HL-60/S4 (cell line): ENCODE results near the gene NUP210L.
"Not testable (repeated sequence)": the region's sequence is repeated elsewhere in the genome, so short reads cannot be mapped to it uniquely, and the experiment has no call there.

Experiments used
- in situ Hi-C: fragments of 300-500 bp; cut with MboI; formaldehyde crosslinking; loops from 2 replicates; pipeline ENCODE4 v1.14.3; 2022; ENCODE audit warnings: low sequenced_read_pairs

The NUP210L gene

GRCh38 chr1:154100141-154100540 lies 54.7 kb downstream of the NUP210L start:
- in situ Hi-C loops, result not testable (repeated sequence)

- in situ Hi-C loops, result no loop called here
These were observed 57.0 kb downstream of the NUP210L start for GRCh38 chr1:154097873-154098272.

GRCh38 chr1:154095456-154096060 lies 59.3 kb downstream of the NUP210L start:
- in situ Hi-C loops, result no loop called here

DNA sequence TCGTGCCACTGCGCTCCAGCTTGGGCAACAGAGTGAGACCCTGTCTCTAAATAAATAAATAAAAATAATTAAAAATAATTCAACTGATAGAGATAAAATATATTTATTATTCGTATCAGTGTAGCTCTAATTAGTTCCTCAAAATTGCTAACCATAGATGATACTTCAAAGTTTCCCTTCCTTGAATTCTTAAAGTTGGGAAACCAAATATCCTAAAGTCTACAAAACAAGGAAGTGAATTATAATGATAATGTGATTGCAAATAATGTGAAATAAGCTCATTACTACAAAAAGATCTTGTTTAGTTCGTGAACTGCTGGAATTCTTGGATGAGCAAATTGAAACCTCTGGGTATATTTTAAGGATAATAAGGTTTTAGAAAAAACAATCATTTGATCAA lies 60.5 kb downstream of the NUP210L start:
- in situ Hi-C loops, result no loop called here

- in situ Hi-C loops, result no loop called here
These were observed 61.2 kb downstream of the NUP210L start for GRCh38 chr1:154093699-154094098.

- in situ Hi-C loops, result no loop called here
These were observed 63.2 kb downstream of the NUP210L start for GRCh38 chr1:154091706-154092105.

GRCh38 chr1:154087574-154087973 lies 67.3 kb downstream of the NUP210L start:
- in situ Hi-C loops, result no loop called here

GRCh38 chr1:154083057-154083456 lies 71.8 kb downstream of the NUP210L start:
- in situ Hi-C loops, result not testable (repeated sequence)

GRCh38 chr1:154081386-154082126 lies 73.3 kb downstream of the NUP210L start:
- in situ Hi-C loops, result no loop called here

DNA sequence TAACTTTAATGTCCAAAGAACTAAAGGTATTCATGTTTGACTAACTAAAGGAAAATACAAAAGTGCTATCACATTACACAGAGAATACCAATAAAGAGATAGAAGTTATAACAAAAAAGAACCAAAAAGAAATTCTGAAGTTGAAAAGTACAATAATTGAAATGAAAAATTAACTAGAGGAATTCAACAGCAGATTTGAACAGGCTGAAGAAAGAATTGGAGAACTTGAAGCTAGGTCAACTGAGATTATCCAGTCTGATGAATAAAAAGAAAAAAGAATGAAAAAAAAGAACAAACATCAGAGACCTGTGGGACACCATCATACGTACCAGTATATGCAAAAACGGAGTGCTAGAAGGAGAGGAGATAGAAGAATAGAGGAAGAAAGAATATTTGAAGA lies 78.5 kb downstream of the NUP210L start:
- in situ Hi-C loops, result no loop called here

DNA sequence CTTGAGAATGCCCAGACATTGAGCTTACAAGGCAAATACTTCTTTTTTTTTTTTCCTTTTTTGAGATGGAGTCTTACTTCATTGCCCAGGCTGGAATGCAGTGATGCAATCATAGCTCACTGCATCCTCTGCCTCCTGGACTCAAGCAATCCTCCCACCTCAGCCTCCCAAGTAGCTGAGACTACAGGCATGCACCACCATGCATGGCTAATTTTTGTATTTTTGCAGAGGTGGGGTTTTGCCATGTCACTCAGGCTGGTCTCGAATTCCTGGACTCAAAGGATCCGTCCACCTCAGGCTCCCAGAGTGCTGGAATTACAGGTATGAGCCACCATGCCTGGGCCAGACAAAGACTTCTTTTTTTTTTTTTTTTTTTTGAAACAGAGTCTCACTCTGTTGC lies 79.1 kb downstream of the NUP210L start:
- in situ Hi-C loops, result no loop called here

- in situ Hi-C loops, result no loop called here
These were observed 92.6 kb downstream of the NUP210L start for GRCh38 chr1:154062309-154062708.

DNA sequence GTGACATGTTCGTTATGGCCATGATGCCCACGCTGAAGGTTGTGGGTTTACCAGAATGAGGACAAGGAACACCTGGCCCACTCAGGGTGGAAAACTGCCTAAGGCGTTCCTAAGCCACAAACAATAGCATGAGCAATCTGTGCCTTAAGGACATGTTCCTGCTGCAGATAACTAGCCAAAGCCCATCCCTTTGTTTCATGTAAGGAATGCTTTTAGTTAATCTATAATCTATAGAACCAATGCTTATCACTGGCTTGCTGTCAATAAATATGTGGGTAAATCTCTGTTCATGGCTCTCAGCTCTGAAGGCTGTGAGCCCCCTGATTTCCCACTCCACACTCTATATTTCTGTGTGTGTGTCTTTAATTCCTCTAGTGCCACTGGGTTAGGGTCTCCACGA lies 107.4 kb downstream of the NUP210L start:
- in situ Hi-C loops, result not testable (repeated sequence)

DNA sequence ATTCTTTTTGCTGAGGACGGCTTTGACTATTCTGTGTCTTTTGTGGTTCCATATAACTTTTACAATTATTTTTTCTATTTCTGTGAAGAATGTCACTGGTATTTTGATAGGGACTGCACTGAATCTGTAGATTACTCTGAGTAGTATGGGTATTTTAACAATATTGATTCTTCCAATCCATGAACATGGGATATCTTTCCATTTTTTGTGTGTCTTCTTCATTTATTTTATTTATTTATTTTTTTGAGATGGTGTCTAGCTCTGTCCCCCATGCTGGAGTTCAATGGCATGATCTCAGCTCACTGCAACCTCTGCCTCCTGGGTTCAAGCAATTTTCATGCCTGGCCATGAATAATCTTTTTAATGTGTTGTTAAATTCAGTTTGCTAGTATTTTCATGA lies 121.2 kb downstream of the NUP210L start:
- in situ Hi-C loops, result not testable (repeated sequence)

DNA sequence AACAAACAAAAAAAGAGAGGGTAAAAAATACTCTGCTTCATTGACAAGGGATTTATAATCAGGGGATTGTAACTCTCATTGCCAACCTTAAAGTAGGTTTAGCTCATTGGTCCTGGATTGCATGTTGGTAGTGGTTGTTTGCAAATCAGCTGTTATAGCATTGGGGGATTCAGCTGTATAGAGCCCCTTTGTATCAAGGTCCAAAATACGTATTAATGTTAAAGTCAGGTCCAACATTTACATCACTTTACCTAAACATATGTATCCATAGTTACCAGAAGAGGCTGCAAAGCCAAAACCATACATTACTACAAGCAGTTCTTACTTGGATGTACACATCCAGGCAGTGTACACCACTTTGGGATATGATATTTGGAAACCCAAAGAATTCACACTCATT lies 134.9 kb downstream of the NUP210L start:
- in situ Hi-C loops, result no loop called here

DNA sequence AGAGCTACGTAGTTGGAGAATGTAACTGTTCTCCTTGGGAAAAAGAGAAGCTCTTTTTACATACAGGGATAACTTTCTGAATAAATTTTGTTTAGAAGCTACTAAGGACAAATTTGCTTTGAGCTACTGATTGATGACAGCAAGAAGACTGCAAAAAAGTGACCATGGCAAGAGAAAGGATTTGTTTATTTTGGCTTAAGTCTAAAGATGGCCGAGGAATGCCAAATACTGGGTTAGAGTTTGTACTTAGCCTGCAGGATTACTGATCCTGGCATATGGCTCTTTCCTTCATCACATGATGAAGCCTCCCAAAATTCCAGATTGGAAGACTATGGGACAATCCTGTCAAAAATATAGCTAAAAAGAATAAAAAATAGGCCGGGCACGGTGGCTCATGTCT lies 135.6 kb downstream of the NUP210L start:
- in situ Hi-C loops, result no loop called here

GRCh38 chr1:154014154-154014907 lies 140.5 kb downstream of the NUP210L start:
- in situ Hi-C loops, result no loop called here

DNA sequence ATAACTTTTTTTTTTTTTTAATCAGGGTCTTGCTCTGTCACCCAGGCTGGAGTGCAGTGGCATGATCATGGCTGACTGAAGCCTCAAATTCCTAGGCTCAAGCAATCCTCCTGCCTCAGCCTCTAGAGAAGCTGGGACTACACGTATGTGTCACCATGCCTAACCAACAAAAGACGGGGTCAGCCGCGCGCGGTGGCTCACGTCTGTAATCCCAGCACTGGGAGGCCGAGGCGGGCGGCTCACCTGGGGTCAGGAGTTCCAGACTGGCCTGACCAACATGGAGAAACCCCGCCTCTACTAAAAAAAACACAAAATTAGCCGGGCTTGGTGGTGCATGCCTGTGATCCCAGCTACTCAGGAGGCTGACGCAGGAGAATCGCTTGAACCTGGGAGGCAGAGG lies 142.3 kb downstream of the NUP210L start:
- in situ Hi-C loops, result not testable (repeated sequence)

DNA sequence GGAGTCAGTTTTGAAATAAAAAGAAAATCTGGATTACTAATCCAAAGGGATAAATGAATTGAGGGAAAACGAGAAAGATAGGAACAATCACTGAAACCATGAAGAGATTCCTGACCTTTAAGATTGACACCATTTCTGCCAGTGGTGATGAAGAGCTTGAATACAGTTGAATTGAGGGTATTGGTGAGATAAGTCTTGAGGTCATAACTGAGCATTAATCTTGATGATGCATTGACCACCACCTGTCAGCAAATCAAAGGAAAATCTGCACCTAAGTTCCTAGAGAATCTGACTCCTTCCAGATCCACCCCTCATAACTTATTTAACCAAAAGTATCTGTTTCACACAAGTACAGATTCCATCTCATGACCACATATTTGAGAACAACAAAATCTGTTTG lies 142.7 kb downstream of the NUP210L start:
- in situ Hi-C loops, result no loop called here

GRCh38 chr1:154006136-154006535 lies 148.7 kb downstream of the NUP210L start:
- in situ Hi-C loops, result no loop called here

DNA sequence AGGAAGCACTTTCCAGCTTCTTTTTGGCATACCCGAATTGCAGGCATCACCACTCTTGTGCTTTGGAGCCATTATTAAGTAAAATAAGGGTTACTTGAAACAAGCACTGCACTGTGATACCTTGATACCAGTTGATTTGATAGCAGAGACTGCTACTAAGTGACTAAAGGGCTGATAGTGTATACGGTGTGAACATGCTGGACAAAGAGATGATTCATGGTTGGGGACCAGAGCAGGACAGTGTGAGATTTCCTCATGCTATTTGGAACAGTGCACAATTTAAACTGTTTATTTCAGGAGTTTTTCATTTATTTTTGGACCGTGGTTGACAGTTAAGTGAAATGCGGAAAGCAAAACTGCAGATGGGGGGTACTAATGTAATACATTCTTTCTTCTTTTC lies 154.5 kb downstream of the NUP210L start:
- in situ Hi-C loops, result no loop called here

GRCh38 chr1:153996882-153997281 lies 158.0 kb downstream of the NUP210L start:
- in situ Hi-C loops, result not testable (repeated sequence)
